Activated CD4-positive, alpha-beta memory T cell treated with anti-CD3 and anti-CD28 coated beads for 36 hours (primary cell): Measurements from ENCODE around the gene NDRG4. TPM values are rescaled to one million over a fixed set of nuclear protein-coding genes. Genes with fewer than 3 reads are reported as not detected.

ENCODE experiments used
- CTCF ChIA-PET: fragments of 350-600 bp; sonication (Branson Sonifier 250); formaldehyde crosslinking; loops from one replicate; lab custom pipeline; 2021; ENCODE audit warnings: antibody characterized with exemption, inconsistent platforms; lab: Charles Lee
- POLR2A ChIA-PET: fragments of 350-600 bp; sonication (Branson Sonifier 250); formaldehyde crosslinking; loops from one replicate; lab custom pipeline; 2021; ENCODE audit warnings: antibody characterized with exemption; lab: Charles Lee
- DNase-seq: peaks from one replicate; pipeline ENCODE4 v3.0.0-alpha.2; 2020
- H3K27ac Mint-ChIP-seq: one replicate; pipeline ENCODE4 v1.8.0; 2021; ENCODE audit warnings: mixed read lengths
- H3K27me3 Mint-ChIP-seq: one replicate; pipeline ENCODE4 v1.8.0; 2021; ENCODE audit warnings: mixed read lengths
- H3K36me3 Mint-ChIP-seq: one replicate; pipeline ENCODE4 v1.8.0; 2021; ENCODE audit warnings: mixed read lengths
- H3K4me1 Mint-ChIP-seq: one replicate; pipeline ENCODE4 v1.8.0; 2021; ENCODE audit warnings: low read depth, mixed read lengths
- H3K4me3 Mint-ChIP-seq: one replicate; pipeline ENCODE4 v1.8.0; 2021; ENCODE audit warnings: mild to moderate bottlenecking, mixed read lengths
- H3K9me3 Mint-ChIP-seq: one replicate; pipeline ENCODE4 v1.8.0; 2021; ENCODE audit warnings: mixed read lengths
- intact Hi-C: fragments of 100-400 bp; cut with micrococcal nuclease; formaldehyde crosslinking; loops from one replicate; pipeline ENCODE4 v1.15.1; 2023
- total RNA-seq, 2 experiments: library from RNA; stranded (reverse); gene quantifications; one replicate each; pipeline ENCODE4 v1.2.3, GENCODE V29; 2021

Gene NDRG4
- total RNA-seq, 2 experiments from 2014 or later: 1.3 to 1.6 TPM

GRCh38 chr16:58497935-58498334, 2.0 kb upstream of the NDRG4 start:
- intact Hi-C loops: loop anchor here (5.0 kb wide), 1 partner anchor 259 kb away; no protein-coding TSS in a partner anchor
- Mint-ChIP-seq H3K4me3 (no peak overlapping the region), H3K9me3 (no peaks in the 10 kb centered on the region)

GRCh38 chr16:58498341-58499091, 1.4 kb upstream of the NDRG4 start:
- H3K27me3 Mint-ChIP-seq: peaks cover 12% of the 10 kb centered on the region
- intact Hi-C loops: loop anchor here (5.0 kb wide), 1 partner anchor 259 kb away; no protein-coding TSS in a partner anchor
- H3K4me3 Mint-ChIP-seq: no peak overlapping the region
- no peaks in the 10 kb centered on the region for H3K36me3 Mint-ChIP-seq
- peaks cover 25% of the 10 kb centered on the region for H3K4me1 Mint-ChIP-seq
- DNase-seq: no peak
- POLR2A ChIA-PET: no interaction called here
- H3K27ac Mint-ChIP-seq: no peak overlapping the region
- no peaks in the 10 kb centered on the region for H3K9me3 Mint-ChIP-seq
- CTCF ChIA-PET: interaction anchor here (0.7 to 3.1 kb wide), 2 partner anchors 44 to 162 kb away, joined by 4 to 13 read pairs; no protein-coding TSS in a partner anchor

More at GRCh38 chr16:58497935-58498334, 2.0 kb upstream of the NDRG4 start:
- ChIA-PET CTCF (interaction anchor here (0.7 to 2.3 kb wide), 2 partner anchors 10 to 43 kb away, joined by 4 to 10 read pairs; no protein-coding TSS in a partner anchor), POLR2A (no interaction called here)
- no peak overlapping the region for H3K27ac Mint-ChIP-seq
- peaks cover 25% of the 10 kb centered on the region for H3K4me1 Mint-ChIP-seq
- no peak for DNase-seq
- no peaks in the 10 kb centered on the region for H3K36me3 Mint-ChIP-seq
- peaks cover 11% of the 10 kb centered on the region for H3K27me3 Mint-ChIP-seq

- Mint-ChIP-seq H3K36me3 (no peaks in the 10 kb centered on the region), H3K27me3 (peaks cover 10% of the 10 kb centered on the region), H3K4me3 (no peak overlapping the region), H3K9me3 (no peaks in the 10 kb centered on the region), H3K27ac (no peak overlapping the region), H3K4me1 (peaks cover 25% of the 10 kb centered on the region)
- ChIA-PET POLR2A (no interaction called here), CTCF (interaction anchor here (2.8 to 3.1 kb wide), 2 partner anchors 13 to 162 kb away, joined by 10 to 13 read pairs; no protein-coding TSS in a partner anchor)
- no peak for DNase-seq
- intact Hi-C loops: loop anchor here (5.0 kb wide), 1 partner anchor 258 kb away; no protein-coding TSS in a partner anchor
Measured at GRCh38 chr16:58499092-58499511, 841 bp upstream of the NDRG4 start.

GRCh38 chr16:58500430-58501241, 693 bp downstream of the NDRG4 start:
- peak overlapping the region; percentile 67 for H3K4me3 Mint-ChIP-seq
- H3K4me1 Mint-ChIP-seq: peaks cover 17% of the 10 kb centered on the region
- no peaks in the 10 kb centered on the region for H3K36me3 Mint-ChIP-seq
- POLR2A ChIA-PET: no interaction called here
- intact Hi-C loops: no loop called here
- H3K27ac Mint-ChIP-seq: no peak overlapping the region
- H3K9me3 Mint-ChIP-seq: no peaks in the 10 kb centered on the region
- CTCF ChIA-PET: interaction anchor here (0.6 to 3.1 kb wide), 5 partner anchors 11 to 690 kb away, joined by 3 to 13 read pairs (median 9); no protein-coding TSS in a partner anchor
- H3K27me3 Mint-ChIP-seq: peaks cover 10% of the 10 kb centered on the region
- no peak for DNase-seq

- POLR2A ChIA-PET: no interaction called here
- H3K36me3 Mint-ChIP-seq: no peaks in the 10 kb centered on the region
- peak overlapping the region; percentile 67 for H3K4me3 Mint-ChIP-seq
- no peak overlapping the region for H3K27ac Mint-ChIP-seq
- H3K4me1 Mint-ChIP-seq: peaks cover 16% of the 10 kb centered on the region
- no peaks in the 10 kb centered on the region for H3K9me3 Mint-ChIP-seq
- CTCF ChIA-PET: interaction anchor here (2.0 to 3.1 kb wide), 3 partner anchors 11 to 255 kb away, joined by 9 to 13 read pairs (median 10); no protein-coding TSS in a partner anchor
- peaks cover 10% of the 10 kb centered on the region for H3K27me3 Mint-ChIP-seq
- peak; percentile 59 for DNase-seq
- intact Hi-C loops: no loop called here
Measured at GRCh38 chr16:58501242-58502131, 1.5 kb downstream of the NDRG4 start.

- Mint-ChIP-seq H3K36me3 (no peaks in the 10 kb centered on the region), H3K27ac (no peak overlapping the region), H3K27me3 (peaks cover 10% of the 10 kb centered on the region), H3K4me3 (no peak overlapping the region), H3K9me3 (no peaks in the 10 kb centered on the region), H3K4me1 (peaks cover 10% of the 10 kb centered on the region)
- intact Hi-C loops: no loop called here
- ChIA-PET POLR2A (no interaction called here), CTCF (no interaction called here)
- peak; percentile 4 for DNase-seq
Measured at GRCh38 chr16:58502217-58502921, 2.4 kb downstream of the NDRG4 start.

- CTCF ChIA-PET: no interaction called here
- POLR2A ChIA-PET: no interaction called here
- Mint-ChIP-seq H3K27ac (no peak overlapping the region), H3K9me3 (no peaks in the 10 kb centered on the region), H3K4me1 (peaks cover 10% of the 10 kb centered on the region), H3K27me3 (peaks cover 10% of the 10 kb centered on the region), H3K36me3 (no peaks in the 10 kb centered on the region), H3K4me3 (no peak overlapping the region)
- intact Hi-C loops: no loop called here
- no peak for DNase-seq
Measured at GRCh38 chr16:58503166-58503862, 3.4 kb downstream of the NDRG4 start.

- Mint-ChIP-seq H3K4me3 (no peak overlapping the region), H3K36me3 (no peaks in the 10 kb centered on the region), H3K27ac (no peak overlapping the region), H3K9me3 (no peaks in the 10 kb centered on the region), H3K4me1 (peaks cover 10% of the 10 kb centered on the region), H3K27me3 (peaks cover 10% of the 10 kb centered on the region)
- ChIA-PET POLR2A (no interaction called here), CTCF (no interaction called here)
- intact Hi-C loops: no loop called here
- DNase-seq: no peak
Measured at GRCh38 chr16:58503863-58504688, 4.1 kb downstream of the NDRG4 start.

- intact Hi-C loops: no loop called here
- Mint-ChIP-seq H3K9me3 (no peaks in the 10 kb centered on the region), H3K4me3 (no peak overlapping the region), H3K27me3 (peaks cover 8% of the 10 kb centered on the region), H3K36me3 (no peaks in the 10 kb centered on the region), H3K27ac (no peak overlapping the region), H3K4me1 (peaks cover 2% of the 10 kb centered on the region)
- ChIA-PET CTCF (no interaction called here), POLR2A (no interaction called here)
- DNase-seq: no peak
Measured at GRCh38 chr16:58506241-58507194, 6.6 kb downstream of the NDRG4 start.
